GM21381 (cell line): ENCODE results near the gene USP22.
"Not testable (repeated sequence)": the region's sequence is repeated elsewhere in the genome, so short reads cannot be mapped to it uniquely, and the experiment has no call there.

Source experiments
- ATAC-seq: cut with Tn5 transposase; IDR thresholded peaks from one replicate; pipeline ENCODE4 v1.9.1; 2021; ENCODE audit warnings: mild to moderate bottlenecking, moderate library complexity; ENCODE audit not compliant: unreplicated experiment

The USP22 gene

GRCh38 chr17:21042458-21043295 lies at the start of gene USP22:
USP22 (minus strand) TSS chr17:21043011; CDS start chr17:21042835, 176 bp downstream.
- ATAC-seq = peak; percentile 49

DNA sequence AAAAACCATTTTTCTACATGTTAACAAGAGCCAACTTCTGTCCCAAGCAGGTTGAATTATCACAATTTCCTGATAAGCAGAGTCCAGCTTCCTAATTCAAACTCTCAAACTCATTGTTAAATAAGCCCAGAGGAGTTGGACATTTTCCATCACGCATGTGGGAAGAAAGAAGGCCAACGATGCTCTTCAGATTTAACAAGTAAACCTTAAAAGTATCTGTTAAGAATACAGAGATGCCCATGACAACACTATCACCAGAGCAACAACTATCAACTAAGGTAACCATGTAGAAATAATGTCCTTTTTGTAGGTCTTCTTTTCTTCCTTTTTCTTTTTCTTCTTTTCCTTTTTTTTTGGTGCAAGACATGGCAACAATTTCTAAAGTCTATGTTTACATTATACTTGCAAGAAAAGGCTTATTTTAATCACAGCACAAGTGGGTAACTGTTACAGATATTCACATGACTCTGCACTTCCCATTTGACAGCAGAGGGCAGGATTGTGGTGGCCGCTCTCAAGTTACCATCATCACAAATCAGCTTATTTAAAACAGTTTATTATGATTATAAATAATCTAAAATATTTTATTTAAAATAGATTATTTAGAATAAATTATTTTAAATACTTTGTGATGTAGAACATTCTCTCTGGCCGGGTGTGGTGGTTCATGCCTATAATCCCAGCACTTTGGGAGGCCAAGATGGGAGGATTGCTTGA lies 48.2 kb upstream of the USP22 start:
- no peak for ATAC-seq

- peak; percentile 90 for ATAC-seq
These were observed 47.4 kb upstream of the USP22 start for GRCh38 chr17:21089933-21090901.

DNA sequence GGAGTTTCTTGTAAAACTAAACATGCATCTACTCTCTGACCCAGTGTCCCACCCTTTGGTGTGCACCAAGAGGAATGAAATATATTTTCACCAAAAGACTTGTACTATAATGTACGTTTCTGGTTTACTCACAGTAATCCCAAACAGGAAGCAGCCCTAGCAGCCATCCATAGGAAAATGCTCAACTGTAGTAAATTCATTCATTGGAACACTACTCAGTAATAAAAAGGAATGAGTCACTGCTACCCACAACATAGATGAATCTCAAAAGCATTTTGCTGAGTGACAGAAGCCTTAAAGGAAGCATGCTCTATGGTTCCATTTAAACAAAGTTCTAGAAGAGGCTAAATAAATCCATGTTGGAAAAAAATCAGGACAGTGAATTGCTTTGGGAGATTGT lies 46.3 kb upstream of the USP22 start:
- ATAC-seq = no peak

- ATAC-seq = no peak
These were observed 42.9 kb upstream of the USP22 start for GRCh38 chr17:21085707-21086106.

DNA sequence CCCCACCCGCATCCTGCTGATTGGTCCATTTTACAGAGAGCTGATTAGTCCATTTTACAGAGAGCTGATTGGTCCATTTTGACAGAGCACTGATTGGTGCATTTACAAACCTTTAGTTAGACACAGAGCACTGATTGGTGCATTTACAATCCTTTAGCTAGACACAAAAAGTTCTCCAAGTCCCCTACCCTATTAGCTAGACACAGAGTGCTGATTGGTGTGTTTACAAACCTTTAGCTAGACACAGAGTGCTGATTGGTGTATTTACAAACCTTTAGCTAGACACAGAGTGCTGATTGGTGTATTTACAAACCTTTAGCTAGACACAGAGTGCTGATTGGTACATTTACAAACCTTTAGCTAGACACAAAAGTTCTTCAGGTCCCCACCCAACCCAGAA lies 42.5 kb upstream of the USP22 start:
- ATAC-seq = not testable (repeated sequence)

GRCh38 chr17:21082001-21082436 lies 39.2 kb upstream of the USP22 start:
- ATAC-seq = no peak

- ATAC-seq = no peak
These were observed 36.4 kb upstream of the USP22 start for GRCh38 chr17:21079196-21079595.

DNA sequence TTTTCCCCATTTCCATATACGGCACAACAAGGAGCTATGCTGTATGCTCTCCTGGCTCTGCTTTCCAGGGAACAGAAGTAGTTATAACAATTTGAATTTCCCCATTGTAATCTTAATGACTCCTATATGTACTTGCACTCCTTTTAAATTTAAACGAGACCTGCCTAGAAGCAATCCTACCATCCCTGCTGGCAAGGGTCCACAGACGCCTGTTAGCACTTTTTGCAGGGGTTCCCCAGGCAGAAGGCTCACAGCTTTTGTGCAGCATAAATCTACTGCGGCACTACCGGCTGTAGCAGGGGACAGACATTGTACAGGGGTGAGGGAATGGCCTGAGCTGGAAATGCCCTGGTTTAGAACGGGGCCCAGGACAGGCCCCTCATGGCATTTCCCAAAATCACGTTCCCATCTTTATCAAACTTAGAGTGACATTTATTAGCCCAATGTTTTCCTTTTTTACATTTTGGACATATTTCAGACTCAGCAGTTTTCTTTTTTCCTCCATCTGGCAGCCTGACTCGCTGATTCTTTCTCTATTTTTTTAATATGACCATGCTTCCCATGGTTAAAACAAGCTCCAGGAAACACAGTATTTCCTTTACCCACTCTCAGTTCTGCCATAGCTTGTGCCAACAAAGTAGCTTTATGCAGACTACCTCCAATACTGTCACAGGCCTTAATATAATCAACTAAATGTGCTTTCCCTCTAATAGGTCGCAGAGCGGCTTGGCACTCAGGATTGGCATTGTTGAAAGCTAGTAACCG lies 35.4 kb upstream of the USP22 start:
- ATAC-seq = no peak

DNA sequence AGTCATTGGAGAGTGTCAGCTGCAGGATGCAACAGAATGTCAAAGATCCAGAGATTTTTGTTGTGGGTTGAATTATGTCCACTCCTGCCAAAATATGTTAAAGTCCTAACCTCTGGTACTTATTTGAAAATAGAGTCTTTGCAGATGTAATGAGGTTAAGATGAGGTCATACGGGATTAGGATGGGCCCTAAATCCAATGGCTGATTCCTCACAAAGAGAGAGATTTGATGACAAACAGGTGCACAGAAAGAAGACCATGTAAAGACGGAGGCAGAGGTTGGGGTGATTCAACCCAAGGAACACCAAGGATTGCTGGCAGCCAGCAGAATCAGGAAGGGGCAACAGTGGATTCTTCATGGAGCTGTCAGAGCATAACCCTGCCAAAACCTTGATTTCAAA lies 34.5 kb upstream of the USP22 start:
- no peak for ATAC-seq

- ATAC-seq = no peak
These were observed 33.4 kb upstream of the USP22 start for GRCh38 chr17:21076242-21076641.

GRCh38 chr17:21075739-21076085 lies 32.9 kb upstream of the USP22 start:
- no peak for ATAC-seq

DNA sequence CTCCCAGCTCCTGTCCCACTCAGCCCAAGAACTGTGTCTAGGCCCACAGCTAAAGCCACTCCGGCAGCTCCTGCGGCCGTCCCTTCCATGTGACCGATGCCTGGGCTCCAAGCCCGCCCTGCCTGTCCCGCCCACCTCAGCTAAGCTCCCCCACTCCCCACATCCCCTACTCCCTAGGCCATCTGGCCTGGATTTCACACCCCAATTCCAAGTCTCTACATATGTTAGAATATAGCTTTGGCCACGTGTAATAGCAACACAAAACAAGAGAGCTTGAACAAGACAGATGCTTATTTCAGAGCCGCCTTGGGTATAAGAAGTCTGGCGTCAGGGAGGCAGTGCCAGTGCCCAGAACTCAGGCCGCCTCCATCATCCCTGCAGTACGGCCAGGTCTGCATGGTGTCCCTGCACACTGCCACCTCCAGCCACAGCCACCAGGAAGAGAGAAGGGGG lies 30.0 kb upstream of the USP22 start:
- ATAC-seq = no peak

DNA sequence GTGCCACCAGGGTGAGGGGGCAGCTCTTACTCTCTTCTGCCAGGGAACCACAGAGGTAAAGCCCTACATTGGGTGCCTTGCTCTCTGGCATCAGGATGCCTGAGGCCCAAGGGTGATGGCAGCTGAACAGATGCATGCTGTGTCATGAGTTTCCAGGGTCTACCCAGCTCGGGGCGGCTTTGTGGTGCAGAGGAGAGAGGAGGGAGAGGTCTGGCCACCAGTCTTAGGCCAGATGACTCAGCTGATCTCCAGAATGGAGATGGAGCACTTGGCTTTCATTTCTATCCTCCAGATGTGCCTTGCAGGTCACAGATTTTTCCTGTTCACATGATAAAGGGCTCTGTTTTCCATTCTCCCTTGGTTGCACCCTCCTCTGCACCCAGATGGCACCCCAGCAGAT lies 23.6 kb upstream of the USP22 start:
- no peak for ATAC-seq

DNA sequence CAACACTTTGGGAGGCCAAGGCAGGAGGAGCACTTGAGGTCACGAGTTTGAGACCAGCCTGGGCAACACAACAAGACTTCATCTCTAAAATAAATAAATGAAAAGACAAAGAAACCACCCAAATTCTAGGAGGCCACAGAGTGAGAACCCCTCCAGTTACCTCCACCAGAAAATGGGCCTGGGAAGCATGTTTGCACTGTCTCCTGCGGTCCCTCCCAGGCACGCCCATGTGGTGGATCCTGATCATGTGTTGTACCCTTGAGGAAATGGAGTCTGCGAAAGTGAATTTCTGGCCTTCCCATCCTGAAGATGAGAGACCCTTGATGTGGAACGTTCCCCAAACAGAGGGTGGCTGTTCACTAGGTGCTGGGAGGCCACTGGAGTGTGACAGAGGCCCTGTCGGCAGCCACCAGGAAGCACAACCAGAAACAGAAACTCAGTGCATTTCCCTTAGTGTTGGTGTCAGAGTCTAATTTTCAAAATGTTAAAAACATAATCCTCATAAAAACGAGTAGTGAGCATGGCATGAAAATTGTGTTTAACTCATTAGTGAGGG lies 19.2 kb upstream of the USP22 start:
- ATAC-seq = peak; percentile 61

- ATAC-seq = no peak
These were observed 18.5 kb upstream of the USP22 start for GRCh38 chr17:21061158-21061835.

DNA sequence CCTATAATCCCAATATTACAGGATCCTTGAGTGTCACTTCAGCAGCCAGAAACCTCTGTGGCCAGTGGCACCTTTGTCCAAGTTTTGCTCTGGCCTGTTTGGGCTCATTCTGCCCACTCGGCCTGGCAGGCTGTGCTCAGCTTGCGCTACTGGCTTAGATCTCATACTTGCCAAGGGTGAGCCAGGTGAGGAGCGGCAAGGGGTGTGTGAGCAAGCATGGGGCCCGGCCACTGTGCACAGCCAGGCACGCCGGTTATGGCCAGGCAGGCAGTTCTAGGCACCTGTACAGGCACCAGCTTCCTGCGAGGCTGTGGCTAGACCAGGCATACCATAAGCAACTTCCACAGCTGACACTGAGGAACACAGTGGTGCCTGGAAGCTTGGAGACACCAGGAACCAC lies 16.9 kb upstream of the USP22 start:
- ATAC-seq = no peak

DNA sequence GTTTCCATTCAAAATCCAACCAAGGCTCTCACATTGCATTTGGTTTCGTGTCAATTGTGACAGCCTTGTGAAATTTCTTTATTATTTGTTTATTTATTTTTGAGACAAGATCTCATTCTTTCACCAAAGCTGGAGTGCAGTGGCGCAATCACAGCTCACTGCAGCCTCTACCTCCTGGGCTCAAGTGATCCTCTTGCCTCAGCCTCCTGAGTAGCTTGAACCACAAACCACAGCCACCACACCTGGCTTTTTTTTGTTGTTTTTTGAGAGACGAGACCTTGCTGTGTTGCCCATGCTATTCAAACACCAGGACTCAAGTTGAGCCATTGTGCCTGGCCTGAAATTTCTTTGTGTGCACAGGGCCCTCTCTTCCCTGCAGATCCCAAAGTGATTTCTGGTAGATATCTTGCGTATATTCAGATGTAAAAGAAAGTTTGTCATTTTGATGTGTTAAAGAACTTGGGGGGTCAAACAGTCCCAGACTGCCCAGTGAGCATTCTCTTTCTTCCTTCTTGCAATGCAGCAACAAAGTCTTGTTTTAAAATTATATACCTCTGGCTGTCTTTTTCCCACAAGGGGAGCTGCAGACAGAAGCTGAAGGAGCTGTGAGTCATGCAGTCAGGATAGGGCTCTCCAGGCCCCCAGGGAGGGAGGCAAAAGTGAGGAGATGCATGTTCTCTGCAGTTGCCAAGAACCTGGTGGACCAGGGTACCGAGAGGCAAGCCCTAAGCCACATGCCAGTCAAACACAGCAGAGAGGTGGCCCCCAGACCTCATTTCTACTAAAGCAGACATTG lies 15.5 kb upstream of the USP22 start:
- ATAC-seq = no peak

DNA sequence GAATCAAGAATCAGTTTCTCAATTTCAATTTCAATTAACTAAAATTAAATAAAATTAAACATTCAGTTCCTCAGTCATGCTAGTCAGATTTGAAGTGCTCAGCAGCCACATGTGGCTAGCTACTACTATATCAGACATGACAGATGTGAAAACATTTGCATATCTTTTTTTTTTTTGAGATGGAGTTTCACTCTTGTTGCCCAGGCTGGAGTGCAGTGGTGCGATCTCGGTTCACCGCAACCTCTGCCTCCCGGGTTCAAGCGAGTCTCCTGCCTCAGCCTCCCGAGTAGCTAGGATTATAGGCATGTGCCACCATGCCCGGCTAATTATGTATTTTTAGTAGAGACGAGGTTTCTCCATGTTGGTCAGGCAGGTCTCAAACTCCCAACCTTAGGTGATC lies 10.2 kb upstream of the USP22 start:
- ATAC-seq = peak; percentile 78
